Vagina (tissue), 2 donors: ENCODE data around the gene IFNG-AS1.

Source experiments
- POLR2A ChIP-seq, 2 donors: fragments of 450-650 bp; IDR thresholded peaks; one replicate each; pipeline ENCODE4 v1.6.1; 2017; ENCODE audit warnings: antibody characterized with exemption in 2 of 2, mild to moderate bottlenecking in 2 of 2, moderate library complexity in 2 of 2
- TF ChIP-seq, protein P1 (sequence below), 3 experiments: fragments of 450-650 bp in 2 of 3; fragments of 200-600 bp in 1 of 3; sonication (generic) in 1 of 3; IDR thresholded peaks; one replicate each; pipeline ENCODE4 v1.5.1; 2017 to 2019; ENCODE audit warnings: antibody characterized with exemption in 3 of 3, mild to moderate bottlenecking in 2 of 3, moderate library complexity in 2 of 3

DNA sequence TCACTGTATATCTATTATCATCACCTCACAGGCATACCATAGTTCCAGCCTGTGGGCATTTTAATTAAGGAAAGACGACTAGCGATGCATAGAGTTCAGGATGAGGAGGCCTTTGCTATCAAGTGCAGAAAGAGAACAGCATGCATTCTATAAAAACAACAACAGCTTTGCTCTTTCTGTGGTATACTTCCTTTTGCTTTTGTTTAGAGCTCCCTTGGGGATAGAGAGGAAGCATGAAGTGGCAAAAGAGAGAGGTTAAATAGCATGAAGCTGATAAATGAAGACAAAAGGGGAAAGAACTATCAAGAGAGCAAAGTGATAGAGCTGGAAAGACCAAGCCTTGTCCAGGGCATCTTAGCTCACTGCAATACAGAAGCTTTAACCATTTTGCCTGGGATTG lies 23.5 kb downstream of the IFNG-AS1 start:
- TF ChIP-seq, protein P1, sequence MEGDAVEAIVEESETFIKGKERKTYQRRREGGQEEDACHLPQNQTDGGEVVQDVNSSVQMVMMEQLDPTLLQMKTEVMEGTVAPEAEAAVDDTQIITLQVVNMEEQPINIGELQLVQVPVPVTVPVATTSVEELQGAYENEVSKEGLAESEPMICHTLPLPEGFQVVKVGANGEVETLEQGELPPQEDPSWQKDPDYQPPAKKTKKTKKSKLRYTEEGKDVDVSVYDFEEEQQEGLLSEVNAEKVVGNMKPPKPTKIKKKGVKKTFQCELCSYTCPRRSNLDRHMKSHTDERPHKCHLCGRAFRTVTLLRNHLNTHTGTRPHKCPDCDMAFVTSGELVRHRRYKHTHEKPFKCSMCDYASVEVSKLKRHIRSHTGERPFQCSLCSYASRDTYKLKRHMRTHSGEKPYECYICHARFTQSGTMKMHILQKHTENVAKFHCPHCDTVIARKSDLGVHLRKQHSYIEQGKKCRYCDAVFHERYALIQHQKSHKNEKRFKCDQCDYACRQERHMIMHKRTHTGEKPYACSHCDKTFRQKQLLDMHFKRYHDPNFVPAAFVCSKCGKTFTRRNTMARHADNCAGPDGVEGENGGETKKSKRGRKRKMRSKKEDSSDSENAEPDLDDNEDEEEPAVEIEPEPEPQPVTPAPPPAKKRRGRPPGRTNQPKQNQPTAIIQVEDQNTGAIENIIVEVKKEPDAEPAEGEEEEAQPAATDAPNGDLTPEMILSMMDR (IDR thresholded peaks at IDR 0.05): no peak
- no peak for TF ChIP-seq POLR2A (IDR thresholded peaks at IDR 0.05)
